Vagina (tissue), 2 donors: Measurements from ENCODE around the gene POLR3GL.

Experiments
- CTCF ChIP-seq, 3 experiments: fragments of 450-650 bp in 2 of 3; fragments of 200-600 bp in 1 of 3; sonication (generic) in 1 of 3; IDR thresholded peaks; one replicate each; pipeline ENCODE4 v1.5.1; 2017 to 2019; ENCODE audit warnings: antibody characterized with exemption in 3 of 3, mild to moderate bottlenecking in 2 of 3, moderate library complexity in 2 of 3
- POLR2AphosphoS5 ChIP-seq, 2 donors: sonication (generic); formaldehyde crosslinking; IDR thresholded peaks; one replicate each; pipeline ENCODE4 v1.9.0; 2017; ENCODE audit warnings: antibody characterized with exemption in 2 of 2, mild to moderate bottlenecking in 2 of 2, low read depth in 1 of 2; ENCODE audit not compliant: insufficient read depth in 1 of 2

DNA sequence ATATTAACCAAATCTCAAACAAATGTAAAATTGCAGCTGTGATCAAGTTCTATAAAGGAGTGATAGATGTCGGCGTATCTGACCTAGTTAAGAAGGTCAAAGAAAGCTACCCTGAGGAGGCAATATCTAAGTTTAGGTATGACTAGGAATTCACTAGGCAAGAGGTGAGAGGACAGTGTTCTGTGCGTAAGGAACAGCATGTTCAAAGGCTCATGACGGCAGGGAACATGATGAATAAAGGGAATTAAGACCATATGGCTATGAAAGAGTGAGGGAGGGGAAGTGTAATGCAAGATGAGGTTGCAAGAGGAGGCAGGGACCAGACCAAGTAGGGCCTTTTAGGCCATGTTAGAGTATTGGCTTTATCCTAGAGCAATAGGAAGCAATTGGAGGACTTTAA lies 15.3 kb upstream of the POLR3GL start:
- TF ChIP-seq POLR2AphosphoS5 (IDR thresholded peaks at IDR 0.05; ENCODE audit: insufficient read depth in 1 of 2, low read depth in 1 of 2) = no peak
- no peak for TF ChIP-seq CTCF (IDR thresholded peaks at IDR 0.05)
